ENCODE measurements around the gene TRIB2.

DNA sequence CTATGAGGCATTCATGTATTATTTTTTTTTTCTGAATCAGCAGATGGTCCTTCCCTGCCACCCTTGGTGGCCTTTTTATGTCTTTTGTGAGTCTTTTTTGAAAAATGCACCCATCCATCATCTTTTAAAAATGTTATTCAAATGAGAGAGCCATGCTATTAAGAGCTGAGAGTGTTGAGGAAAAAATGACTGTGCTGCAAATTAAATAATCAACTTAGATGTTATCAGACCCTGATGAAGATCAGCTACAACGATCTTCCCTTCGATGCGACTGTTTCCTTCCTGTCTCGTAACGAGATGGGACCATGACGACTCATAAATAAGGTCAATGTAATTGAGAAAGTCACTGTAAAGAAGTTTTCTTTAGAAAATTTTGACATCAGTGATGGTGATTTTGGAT is 44.4 kb downstream of the TRIB2 start:
- TF ChIP-seq, protein P1, sequence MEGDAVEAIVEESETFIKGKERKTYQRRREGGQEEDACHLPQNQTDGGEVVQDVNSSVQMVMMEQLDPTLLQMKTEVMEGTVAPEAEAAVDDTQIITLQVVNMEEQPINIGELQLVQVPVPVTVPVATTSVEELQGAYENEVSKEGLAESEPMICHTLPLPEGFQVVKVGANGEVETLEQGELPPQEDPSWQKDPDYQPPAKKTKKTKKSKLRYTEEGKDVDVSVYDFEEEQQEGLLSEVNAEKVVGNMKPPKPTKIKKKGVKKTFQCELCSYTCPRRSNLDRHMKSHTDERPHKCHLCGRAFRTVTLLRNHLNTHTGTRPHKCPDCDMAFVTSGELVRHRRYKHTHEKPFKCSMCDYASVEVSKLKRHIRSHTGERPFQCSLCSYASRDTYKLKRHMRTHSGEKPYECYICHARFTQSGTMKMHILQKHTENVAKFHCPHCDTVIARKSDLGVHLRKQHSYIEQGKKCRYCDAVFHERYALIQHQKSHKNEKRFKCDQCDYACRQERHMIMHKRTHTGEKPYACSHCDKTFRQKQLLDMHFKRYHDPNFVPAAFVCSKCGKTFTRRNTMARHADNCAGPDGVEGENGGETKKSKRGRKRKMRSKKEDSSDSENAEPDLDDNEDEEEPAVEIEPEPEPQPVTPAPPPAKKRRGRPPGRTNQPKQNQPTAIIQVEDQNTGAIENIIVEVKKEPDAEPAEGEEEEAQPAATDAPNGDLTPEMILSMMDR (IDR thresholded peaks at IDR 0.05) = no peak
- TF ChIP-seq RCOR1 (IDR thresholded peaks at IDR 0.05; ENCODE audit: low read length) = no peak
- no peak for TF ChIP-seq TEAD4 (IDR thresholded peaks at IDR 0.05; ENCODE audit: borderline replicate concordance, insufficient read depth)
- TF ChIP-seq SMC3 (IDR thresholded peaks at IDR 0.05; ENCODE audit: low read depth, low read length) = no peak
